Cardiac septum (tissue), 1 donor: ENCODE results near the gene CMSS1. TPM values are rescaled to one million over a fixed set of nuclear protein-coding genes. Genes with fewer than 3 reads are reported as not detected.

Source experiments
- DNase-seq: peaks from one replicate; pipeline ENCODE4 v3.0.0-alpha.2; 2020; ENCODE audit warnings: low spot score
- intact Hi-C: fragments of 100-400 bp; cut with DNase I; formaldehyde crosslinking; loops from one replicate; pipeline ENCODE4 v1.14.0; 2022
- total RNA-seq: library from RNA; stranded (reverse); fragmentation: NEBNext Ultra II Directional; extraction: Animal tissue kit (Norgen Biotek cat#: 25700); gene quantifications from one replicate; pipeline ENCODE4 v1.2.1, GENCODE V29; 2021
- donor health status: DM: no; HTN: no; CAD: no.

The CMSS1 gene
- total RNA-seq, 1 donor from 2014 or later, result 22.0 TPM

- intact Hi-C loops, result no loop called here
- no peak for DNase-seq
Observed at GRCh38 chr3:100100425-100100824, 282.8 kb downstream of the CMSS1 start.

DNA sequence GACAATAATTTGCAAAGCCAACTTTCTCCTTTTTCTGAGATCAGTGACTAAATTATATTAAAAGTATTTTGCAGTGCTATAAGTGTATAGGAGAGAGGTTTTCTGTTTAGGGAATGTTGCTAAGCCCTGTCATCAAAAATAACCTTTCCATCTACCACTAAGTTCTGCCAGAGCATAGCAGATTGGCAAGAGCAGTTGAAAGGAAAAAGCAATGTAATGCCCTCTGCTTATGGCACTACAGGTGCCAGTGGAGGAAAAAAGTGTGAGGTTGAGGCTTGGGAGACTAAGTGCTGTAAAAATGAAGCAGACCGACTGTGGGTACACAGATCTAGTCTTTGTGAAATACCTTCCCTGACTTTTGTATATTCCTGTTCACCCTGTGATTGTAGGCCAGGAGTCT is 285.1 kb downstream of the CMSS1 start:
- intact Hi-C loops, result no loop called here
- DNase-seq, result no peak

- no peak for DNase-seq
- intact Hi-C loops, result no loop called here
Observed at GRCh38 chr3:100103558-100104441, 286.1 kb downstream of the CMSS1 start.

GRCh38 chr3:100104442-100104798 is 286.8 kb downstream of the CMSS1 start:
- intact Hi-C loops, result no loop called here
- DNase-seq, result no peak

DNA sequence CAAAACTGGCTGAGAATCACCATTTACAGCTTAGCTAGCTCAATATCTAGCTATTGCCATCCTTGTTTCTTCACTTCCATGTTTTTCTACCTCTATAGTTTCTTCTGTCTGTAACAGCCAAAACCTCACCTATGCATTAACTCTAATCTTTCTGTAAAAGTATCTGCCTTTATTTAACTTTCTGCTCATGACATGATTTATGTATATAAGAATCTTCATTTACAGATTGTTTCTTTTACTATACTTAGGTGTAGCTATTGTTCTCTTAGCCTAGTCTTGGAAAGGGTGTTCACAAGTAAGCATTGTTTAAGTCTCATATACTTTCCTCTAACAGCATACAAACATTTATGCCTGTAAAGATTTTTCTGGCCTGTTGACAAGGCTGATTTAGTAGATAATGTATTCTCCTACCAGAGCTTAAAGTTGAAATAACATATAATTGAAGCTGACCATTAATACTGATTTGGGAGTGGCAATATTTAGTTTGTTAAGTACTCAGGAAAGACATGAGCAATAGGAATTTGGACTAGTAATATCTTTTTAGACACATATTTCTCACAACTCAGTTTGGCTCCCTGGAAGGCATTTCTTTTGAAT is 287.3 kb downstream of the CMSS1 start:
- DNase-seq, result no peak
- intact Hi-C loops, result no loop called here

- no peak for DNase-seq
- intact Hi-C loops, result no loop called here
Observed at GRCh38 chr3:100105501-100105900, 287.8 kb downstream of the CMSS1 start.

DNA sequence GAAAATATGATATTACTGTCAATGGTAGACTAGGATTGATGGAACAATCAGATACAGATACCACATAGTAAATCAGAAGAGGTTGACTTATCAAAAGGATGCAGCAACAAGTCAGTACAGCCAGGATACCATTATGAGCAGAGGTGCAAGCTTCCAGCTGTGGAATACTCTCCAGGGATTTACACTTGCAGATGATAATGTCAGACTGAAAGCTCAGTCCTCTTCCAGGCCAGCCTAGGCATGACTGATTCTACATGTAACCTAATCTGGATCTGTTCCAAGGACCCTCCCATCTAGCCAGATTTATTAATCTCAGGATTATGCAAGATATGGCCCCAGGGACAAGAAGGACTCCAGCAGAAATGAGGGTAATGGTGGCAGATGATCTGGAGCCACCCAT is 288.4 kb downstream of the CMSS1 start:
- no peak for DNase-seq
- intact Hi-C loops, result no loop called here

- DNase-seq, result no peak
- intact Hi-C loops, result no loop called here
Observed at GRCh38 chr3:100106531-100107141, 289.0 kb downstream of the CMSS1 start.

GRCh38 chr3:100107221-100107814 is 289.7 kb downstream of the CMSS1 start:
- intact Hi-C loops, result no loop called here
- no peak for DNase-seq

DNA sequence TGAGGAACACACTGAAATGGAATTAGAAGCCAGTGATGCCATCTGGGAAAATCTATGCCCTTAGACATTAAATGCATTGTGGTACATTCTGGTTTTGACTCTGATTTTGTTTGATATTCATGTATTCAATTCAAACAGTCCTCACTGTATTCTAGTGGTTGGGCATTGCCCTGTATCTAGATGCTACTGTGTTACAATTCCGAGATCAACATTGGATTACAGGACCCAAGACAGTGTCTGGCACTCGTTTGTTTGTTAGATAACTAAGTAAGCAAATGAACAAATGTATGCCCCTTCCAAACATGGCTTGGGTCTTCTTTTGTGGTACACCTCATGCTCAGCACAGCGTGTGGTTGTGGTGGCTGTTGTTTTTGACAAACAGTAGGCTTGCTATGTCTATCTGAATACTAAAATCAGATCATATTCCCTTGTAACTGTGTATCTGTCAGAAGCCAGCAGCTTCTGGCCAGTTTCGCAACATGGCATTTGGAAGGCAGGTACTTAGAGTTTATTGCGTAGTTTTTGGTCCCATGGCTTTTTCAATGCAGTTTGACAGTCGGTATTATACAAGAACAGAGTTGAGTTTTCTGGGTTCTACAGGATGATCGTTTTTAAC is 290.9 kb downstream of the CMSS1 start:
- no peak for DNase-seq
- intact Hi-C loops, result no loop called here

- intact Hi-C loops, result no loop called here
- no peak for DNase-seq
Observed at GRCh38 chr3:100110162-100110561, 292.5 kb downstream of the CMSS1 start.

- no peak for DNase-seq
- intact Hi-C loops, result no loop called here
Observed at GRCh38 chr3:100111728-100112127, 294.1 kb downstream of the CMSS1 start.

- intact Hi-C loops, result no loop called here
- DNase-seq, result no peak
Observed at GRCh38 chr3:100113723-100114412, 296.2 kb downstream of the CMSS1 start.

GRCh38 chr3:100114413-100115030 is 296.9 kb downstream of the CMSS1 start, which contains the start of gene FILIP1L:
TSS of gene FILIP1L (minus strand) at chr3:100114501.
- intact Hi-C loops, result no loop called here
- peak; percentile 79 for DNase-seq

GRCh38 chr3:100117093-100117492 is 299.4 kb downstream of the CMSS1 start:
- intact Hi-C loops, result no loop called here
- DNase-seq, result no peak

- DNase-seq, result no peak
- intact Hi-C loops, result loop anchor here (5.0 kb wide), 1 partner anchor 37 kb away; no protein-coding TSS in a partner anchor
Observed at GRCh38 chr3:100120012-100120411, 302.4 kb downstream of the CMSS1 start.

GRCh38 chr3:100120693-100121092 is 303.0 kb downstream of the CMSS1 start:
- DNase-seq, result no peak
- intact Hi-C loops, result loop anchor here (5.0 kb wide), 1 partner anchor 37 kb away; no protein-coding TSS in a partner anchor

GRCh38 chr3:100122321-100122720 is 304.7 kb downstream of the CMSS1 start:
- intact Hi-C loops, result loop anchor here (5.0 kb wide), 1 partner anchor 35 kb away; no protein-coding TSS in a partner anchor
- DNase-seq, result no peak

DNA sequence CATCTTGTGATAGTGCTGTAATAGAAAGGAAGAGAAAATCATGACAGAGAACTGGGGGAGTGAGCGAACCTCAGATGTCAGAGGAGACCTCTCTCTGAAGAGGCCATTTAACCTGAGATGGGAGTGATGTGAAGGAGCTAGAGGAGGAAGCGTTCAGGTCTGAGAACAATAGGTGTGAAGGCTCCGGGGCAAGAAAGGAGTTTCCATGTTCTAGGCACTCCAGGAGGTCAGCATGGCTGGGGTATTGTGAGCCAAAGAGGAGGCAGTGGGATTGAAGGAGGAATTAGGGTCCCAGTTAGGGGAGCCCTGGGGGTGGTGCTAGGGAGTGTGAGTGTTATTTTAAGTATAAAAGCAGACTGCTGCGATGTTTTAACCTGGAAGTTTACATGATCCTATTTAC is 305.4 kb downstream of the CMSS1 start:
- intact Hi-C loops, result loop anchor here (5.0 kb wide), 1 partner anchor 34 kb away; no protein-coding TSS in a partner anchor
- DNase-seq, result no peak
